ENCODE measurements around the gene EFCAB5.
"Not testable (repeated sequence)": the region's sequence is repeated elsewhere in the genome, so short reads cannot be mapped to it uniquely, and the experiment has no call there.

The EFCAB5 gene

DNA sequence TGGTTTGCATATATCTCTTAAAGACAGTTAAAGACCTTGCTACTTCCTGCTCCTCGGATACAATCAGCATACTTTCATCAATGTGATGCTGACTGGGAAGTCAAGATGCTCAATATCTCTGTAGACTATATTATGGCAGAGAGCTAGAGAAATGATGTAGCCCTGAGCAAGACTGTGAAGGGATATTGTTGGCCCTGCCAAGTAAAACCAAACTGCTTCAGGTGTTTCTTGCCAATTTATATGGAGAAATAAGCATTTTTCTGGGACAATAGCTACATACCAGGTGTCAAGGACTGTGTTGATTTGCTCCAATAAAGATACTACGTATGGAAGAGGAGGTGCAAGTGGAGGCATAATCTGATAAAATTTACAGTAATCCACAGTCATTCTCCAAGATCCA is 4.7 kb upstream of the EFCAB5 start:
- no peak for DNase-seq

DNA sequence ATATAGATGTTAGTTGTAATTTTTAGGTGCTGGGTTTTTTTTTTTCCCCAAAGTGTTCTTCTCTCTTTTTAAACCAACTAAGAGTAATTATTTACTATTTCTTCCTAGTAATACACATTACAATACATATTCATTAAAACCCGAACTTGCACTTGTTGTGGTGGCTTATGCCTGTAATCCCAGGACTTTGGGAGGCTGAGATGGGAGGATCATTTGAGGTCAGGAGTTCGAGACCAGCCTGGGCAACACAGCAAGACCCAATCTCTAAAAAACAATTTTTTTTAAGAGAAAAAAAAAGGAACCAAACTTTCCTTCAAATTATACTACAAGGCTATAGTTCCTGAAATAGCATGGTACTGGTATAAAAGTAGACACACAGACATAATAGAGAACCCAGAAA is 3.8 kb downstream of the EFCAB5 start:
- no peak for DNase-seq

DNA sequence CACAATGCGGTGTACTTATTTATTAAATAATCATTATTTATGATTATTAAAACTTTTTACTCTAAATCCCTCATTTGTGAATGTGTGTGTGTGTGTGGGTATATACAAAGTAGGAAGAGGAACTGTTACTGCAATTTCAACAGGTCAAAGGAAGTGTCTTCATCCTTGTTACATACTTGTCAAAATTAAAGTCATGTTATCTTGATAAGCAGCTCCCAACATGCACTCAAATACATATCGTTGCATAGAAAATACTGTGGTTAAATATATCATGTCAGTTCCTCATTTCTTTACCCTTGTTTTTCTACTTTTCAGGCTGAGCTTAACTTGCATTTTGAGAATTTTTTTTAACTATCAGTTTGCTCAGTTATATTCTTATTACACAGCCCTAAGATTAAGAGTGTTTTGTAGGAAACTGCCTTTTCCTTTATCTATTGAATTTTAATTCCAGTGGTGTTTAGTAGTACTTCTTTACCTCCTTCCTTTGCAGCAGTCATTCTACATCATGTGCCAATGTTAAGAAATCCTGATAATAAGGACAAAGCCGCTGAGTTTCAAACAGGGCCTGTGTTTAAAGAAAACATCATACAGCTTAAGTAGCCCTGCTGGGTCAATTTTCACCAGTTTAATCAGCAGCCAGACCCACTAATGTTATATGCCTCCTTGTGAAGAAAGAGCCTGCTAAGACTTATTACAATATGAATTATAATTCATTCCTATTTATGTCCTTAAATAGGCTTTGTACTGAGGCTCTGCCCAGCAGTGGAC is 7.2 kb downstream of the EFCAB5 start:
- DNase-seq: no peak

DNA sequence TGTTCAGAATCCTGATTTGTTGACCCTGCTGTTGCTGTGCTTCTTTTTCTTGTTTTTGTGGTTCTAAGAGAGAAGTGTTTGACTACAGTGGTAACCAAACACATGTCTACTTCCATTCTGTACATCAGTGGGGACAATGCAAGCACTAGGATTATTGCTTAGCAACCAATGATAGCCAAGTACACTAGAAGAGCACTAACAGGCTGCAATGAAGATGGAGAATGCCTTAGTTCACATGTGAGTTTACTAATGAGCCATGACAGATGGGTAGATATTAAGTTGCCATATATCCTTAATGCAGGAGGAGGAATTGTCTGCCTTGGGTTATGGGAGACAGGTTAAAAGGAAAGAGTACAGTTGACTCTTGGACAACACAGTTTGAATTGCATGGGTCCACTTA is 8.3 kb downstream of the EFCAB5 start:
- no peak for DNase-seq

DNA sequence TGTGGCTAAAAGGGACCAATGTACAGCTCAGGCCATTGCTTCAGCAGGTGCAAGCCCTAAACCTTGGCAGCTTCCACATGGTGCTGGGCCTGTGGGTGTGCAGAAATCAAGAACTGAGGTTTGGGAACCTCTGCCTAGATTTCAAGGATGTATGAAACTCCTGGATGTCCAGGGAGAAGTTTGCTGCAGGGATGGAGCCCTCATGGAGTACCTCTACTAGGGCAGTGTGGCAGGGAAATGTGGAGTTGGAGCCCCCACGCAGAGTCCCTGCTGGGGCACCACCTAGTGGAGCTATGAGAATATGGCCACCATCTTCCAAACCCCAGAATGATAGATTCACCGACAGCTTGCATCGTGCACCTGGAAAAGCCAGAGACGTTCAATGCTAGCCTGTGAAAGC is 13.0 kb downstream of the EFCAB5 start:
- DNase-seq: no peak

DNA sequence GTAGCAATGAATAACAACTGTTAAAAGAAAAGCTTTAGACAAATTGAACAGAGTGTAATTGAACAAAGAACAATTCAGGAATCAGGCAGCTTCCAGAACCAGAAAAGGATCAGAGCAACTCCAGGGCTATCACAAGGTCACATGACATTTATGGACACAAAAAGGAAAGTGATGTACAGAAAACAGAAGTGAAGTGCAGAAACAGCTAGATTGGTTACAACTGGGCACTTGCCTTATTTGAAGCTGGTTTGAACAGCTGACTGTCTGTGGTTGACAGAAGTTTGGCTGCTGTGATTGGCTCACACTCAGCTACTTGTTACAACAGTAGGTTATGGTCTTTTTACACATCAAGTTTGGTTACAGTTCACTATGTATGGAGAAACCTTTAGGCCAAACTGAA is 14.8 kb downstream of the EFCAB5 start:
- no peak for DNase-seq

DNA sequence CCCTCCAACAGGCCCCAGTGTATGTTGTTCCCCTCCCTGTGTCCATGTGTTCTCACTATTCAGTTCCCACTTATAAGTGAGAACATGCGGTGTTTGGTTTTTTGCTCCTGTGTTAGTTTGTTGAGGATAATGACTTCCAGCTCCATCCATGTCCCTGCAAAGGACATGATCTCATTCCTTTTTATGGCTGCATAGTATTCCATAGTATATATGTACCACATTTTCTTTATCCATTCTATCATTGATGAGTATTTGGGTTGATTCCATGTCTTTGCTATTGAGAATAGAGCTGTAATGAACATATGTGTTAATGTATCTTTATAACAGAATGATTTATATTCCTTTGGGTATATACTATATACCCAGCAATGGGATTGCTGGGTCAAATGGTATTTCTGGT is 16.1 kb downstream of the EFCAB5 start:
- DNase-seq: not testable (repeated sequence)

DNA sequence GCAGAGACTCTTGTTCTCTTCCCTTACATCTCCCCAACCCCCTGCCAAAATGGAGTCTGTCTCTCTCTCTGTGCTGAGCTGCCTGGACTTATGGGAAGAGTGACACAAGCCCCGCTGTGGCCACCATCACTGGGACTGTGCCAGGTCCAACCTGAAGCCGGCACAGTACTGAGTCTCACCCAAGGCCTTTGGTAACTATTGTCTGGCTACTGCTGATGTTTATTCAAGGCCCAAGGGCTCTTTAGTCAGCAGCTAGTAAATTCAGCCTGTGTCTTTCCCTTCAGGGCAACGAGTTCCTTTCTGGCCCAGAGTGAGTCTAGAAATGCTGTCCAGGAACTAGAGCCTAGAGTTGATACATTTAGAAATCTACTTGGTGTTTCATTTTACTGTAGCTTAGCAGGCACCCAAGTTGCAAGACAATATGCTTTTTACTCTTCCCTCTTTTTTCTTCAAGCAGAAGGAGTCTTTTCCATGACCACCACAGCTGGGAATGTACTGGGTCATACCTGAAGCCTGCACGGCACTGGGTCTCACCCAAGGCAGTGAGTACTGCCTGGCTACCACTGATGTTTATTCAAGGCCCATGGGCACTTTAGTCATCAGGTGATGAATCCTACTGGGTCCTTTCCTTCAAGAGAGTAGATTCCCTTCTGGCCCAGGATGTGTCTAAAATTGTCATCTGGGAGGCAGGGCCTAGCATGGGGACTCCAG is 17.7 kb downstream of the EFCAB5 start:
- no peak for DNase-seq

DNA sequence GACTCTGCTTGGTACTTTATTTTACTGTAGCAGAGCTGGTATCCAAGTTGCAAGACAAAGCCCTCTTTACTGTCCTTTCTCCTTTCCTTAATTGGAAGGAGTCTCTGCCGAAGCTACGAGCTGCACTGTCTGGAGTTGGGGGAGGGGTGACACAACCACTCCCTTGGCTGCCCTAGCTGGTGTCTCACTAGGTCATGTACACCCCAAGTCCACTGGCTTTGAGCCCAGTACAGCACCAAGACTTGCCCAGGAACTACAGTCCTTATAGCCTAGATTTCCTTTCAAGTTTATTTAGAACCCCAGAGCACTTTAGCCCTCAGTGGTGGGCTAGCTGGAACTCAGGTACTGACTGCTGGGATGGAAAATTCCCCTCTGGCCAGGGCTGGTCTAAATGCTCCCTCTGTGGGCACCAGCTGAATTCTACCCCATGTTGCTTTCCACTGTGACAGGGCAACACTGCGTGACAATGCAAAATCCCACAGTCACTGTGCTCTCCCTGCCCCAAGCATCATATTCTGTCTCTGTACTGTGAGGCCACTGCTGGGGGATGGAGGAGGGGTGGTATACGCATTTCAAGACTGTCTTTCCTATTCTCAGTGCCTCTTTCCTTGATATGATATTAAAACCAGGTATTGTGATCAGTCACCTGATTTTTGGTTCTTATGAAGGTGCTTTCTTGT is 18.4 kb downstream of the EFCAB5 start:
- no peak for DNase-seq

DNA sequence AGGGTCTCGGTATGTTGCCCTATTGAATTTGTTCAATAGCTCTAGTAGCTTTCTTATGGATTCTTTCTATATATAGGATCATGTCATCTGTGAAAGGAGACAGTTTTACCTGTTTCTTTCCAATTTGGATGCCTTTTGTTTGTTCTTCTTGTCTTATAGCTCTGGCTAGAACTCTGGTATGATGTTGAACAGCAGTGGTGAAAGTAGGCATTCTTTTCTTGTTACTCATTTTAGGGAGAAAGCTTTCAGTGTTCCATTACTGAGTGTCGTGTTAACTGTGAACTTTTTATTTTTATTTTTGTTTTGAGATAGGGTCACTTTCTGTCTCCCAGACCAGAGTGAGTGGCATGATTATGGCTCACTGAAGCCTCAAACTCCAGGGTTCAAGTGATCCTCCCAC is 21.2 kb downstream of the EFCAB5 start:
- no peak for DNase-seq

DNA sequence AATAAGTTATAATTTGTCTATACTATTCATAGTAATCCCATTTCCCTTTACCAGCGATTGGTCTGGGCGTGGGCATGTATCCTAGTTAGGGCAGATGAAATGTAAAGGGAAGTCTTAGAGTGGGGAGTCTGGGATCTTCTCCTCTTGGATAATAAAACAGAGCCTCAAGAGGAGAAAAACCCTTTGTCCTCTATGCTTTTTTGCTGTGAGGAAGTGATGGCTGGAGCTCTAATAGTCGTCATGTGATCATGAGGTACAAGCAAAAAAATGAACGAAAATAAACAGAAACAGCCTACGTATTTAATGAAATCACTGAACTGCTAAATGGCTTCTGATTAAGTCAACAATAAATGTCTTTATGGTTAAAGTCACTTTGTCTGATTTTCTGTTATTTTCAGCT is 26.8 kb downstream of the EFCAB5 start:
- no peak for DNase-seq

DNA sequence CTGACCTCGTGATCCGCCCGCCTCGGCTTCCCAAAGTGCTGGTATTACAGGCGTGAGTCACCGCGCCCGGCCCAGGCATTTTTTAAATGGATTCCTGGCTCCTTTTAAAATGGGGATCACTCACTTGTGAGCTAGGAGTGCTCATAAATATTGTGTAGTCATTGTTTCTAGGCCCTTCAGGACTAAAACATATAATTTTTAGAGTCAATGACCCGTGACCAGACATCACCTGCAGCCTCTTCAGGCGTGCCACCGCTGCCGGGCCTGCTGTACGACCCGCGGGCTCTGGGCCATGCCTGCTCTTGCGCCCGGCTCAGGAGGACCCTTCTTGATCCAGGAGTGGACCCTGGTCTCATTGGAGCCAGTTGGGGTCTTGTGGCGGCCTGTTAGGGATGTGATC is 30.8 kb downstream of the EFCAB5 start:
- no peak for DNase-seq

DNA sequence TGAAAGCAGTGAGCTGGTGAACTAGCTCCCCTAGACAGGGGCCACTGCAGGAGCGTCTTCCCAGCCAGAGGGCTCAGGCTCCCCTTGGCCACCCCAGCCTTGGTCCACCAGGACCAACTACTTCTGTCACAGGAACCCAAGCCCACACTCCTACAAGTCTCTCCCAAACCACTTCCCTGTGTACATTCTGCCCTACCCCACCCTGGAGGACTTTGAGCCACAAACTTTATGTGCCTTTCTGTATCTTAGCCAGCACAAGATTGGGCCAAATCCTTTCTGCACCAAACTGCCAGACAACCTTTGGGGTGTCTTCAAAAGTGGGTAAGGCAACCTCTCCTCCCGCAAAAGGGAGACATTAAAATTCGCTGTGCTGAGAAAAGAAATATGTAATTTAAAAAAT is 31.6 kb downstream of the EFCAB5 start:
- DNase-seq: no peak

DNA sequence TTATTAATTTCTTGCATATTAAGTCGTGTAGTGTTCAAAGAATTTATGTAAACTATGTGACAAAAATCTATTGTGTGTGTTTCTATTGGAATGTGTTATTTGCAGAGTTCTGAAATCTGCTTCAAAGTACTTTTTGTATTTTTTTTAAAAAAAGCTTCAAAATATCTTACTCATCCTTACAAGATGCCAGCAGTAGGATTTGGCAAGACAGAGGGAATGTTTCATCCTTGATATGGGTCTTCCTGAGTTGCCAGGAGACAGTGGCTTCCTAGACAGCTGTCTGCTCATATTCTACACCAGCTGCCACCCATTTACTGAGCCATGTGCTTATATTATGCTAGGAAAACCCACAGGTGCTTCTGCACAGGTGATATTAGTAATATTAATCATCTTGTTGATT is 36.4 kb downstream of the EFCAB5 start:
- DNase-seq: no peak

DNA sequence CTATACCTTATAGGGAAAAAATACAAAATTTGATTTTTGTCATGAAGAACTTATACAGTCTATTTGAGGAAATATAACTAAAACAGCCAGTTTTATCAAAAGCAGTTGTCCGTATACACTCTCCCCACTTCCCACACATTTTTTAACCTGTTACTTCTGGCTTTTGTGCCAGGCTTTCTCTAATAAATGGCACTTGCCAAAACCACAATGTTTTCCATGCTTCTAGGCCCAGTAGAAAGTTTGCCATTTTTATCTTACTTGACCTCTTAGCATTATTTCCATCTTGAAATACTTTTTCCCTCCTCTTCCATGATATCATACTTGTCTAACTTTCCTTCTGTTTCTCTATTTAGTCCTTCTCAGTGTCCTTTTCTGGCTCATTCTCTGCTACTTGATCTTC is 38.8 kb downstream of the EFCAB5 start:
- DNase-seq: no peak

DNA sequence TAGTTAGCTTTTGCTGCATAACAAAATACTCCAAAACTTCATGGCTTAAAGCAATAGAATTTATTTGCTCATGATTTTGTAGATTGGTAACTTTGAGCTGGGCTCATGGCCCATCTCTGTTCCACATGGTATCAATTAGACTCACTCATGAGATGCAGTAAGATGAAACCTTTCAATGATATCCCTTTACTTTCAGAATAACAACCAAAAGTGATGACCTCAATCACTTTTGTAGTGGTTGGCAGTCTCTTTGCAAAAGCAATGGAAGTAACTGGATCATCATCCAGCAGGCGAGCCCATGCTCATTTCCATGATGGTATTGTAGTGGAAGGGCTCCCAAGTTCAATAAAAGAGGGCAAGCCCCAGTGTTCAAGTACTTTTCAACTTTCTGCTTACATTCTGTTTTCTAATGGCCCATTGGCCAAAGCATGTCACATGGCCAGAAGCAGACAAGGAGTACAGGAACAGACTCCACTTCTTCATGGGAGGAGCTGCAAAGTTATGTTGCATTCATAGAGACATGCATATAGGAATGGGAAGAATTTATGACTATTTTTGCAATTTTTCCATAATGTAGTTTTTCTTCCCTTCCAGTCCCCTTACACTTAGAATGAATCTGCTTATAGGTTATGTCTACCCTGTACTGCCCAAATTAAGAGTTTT is 41.7 kb downstream of the EFCAB5 start:
- no peak for DNase-seq

DNA sequence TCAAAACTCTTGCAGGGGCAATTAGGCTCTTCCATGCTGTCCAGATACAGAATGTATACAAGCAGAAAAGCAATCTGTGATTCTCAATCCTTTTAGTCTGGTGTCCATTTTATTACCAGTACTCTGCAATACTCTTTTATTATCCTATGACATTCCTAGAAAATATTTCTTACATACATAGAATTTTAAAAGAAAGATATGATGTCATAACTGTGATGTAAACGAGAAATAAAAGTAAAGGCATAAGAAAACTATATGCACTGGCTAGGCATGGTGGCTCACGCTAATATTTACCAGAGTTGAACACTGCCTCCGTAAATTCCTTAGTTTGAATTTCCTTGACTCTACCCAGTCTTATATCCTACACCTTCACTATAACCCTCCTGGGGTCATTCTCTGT is 55.0 kb downstream of the EFCAB5 start:
- DNase-seq: no peak

DNA sequence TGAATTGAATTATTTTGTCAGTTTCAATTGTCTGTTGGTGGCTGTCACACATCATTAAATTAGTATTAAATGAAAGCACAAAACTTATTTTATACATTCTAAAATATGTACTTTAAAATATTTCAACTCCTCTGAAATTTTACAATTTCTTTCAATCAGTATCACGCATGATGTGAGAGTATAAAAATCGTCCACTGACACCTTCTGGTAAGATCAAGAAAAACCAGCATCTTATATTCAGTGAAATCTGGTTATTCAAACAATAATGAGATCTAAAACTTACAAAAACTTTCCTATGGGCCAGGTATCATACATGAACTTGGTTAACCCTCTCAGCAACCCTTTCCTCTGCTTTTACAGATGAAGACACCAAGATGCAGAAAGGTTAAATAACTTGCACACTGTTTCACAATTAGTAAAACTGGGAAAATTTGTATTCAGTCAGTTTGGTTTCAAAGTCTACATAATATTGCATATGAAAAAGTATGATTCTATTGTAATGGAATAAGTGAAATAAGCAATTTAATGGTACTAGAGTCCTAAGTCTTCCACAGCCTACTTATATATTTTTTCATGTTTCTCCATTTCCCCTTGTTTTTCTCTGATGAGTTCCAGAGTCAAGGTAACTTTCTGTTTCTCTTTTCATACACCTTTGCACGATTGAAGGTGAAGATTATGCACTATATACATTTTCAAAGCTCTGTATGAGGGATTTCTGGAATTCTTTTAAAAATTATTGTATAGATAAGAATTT is 58.7 kb downstream of the EFCAB5 start:
- no peak for DNase-seq

DNA sequence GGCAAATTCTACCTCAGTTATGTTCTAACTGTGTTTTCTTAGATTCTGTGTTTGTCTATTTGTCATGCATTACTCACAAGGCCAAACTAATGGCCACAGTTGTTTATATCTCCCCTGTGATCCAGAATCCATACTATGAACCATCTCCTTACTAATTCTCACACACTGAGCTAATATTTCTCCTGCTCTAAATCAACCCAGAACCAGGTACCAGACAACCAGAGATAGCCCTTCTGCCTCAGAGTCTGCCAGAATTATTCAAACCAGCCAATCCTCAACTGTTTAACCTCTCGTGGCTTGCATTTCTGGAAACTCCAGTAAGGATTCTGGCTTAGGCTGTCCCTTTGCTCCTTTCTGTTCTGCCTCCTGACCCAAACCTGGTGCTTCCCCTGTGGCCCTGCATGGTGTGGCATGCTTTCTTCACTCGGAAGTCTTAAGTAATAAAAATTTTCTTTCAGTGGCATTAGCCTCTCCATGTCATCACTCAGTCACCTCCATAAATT is 59.4 kb downstream of the EFCAB5 start:
- DNase-seq: no peak

DNA sequence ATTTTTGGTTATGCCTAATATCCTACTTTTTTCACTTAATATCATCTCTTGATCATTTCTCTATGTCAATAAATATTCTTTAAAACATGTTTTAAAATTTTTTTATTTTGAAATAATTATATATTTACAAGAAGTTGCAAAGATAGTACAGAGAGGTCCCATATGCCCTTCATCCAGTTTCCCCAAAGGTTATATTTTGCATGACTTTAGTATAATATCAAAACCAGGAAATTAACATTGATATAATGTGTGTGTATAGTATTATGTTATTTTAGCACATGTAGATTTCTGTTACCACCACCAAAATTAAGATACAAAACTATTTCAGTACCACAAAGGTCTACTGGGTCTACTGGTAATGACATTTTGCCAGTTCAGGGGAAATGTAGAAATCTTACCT is 60.7 kb downstream of the EFCAB5 start:
- no peak for DNase-seq

DNA sequence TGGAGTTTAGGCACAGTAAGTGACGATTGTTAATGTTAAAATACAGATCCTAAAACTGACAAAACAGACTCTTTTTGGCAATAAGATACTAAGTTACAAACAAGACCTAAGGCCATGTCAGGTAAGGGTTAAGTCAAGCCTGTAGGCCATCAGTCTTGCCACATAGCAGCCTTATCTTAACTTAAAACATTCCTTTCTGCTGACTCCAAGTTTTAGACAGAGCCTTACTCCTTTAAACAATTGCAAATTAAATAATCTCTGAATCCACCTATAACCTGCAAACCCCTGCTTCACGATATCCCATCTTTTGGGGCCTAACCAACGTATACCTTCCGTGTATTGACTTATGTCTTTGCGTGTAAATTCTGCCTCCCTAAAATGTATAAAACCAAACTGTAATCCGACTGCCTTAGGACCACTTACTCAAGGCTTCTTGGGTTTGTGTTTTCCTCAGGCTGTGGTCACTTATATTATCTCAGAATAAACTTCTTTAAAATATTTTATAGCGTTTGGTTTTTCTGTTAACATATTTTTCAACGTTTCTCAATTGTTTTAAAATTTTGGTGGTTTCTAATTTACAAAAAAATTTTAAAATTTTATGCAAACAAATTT is 64.4 kb downstream of the EFCAB5 start:
- no peak for DNase-seq

DNA sequence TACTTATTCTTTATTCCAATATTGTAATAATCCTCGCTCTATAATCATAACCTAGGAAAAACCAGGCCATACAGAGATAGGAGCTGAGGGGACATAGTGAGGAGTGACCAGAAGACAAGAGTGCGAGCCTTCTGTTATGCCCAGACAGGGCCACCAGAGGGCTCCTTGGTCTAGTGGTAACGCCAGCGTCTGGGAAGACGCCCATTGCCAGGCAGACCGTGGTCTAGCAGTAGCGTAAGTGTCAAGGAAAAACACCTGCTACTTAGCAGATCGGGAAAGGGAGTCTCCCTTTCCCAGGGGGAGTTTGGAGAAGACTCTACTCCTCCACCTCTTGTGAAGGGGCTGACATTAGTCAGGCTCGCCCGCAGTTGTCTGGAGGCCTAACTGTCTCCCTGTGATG is 70.5 kb downstream of the EFCAB5 start:
- not testable (repeated sequence) for DNase-seq

Measured in NCI-H1930 (cell line).